Measurements from ENCODE around the gene EHMT2. TPM values are rescaled to one million over a fixed set of nuclear protein-coding genes. Genes with fewer than 3 reads are reported as not detected.

The EHMT2 gene
- total RNA-seq, 1 experiment from 2014 or later: 68.3 TPM

DNA sequence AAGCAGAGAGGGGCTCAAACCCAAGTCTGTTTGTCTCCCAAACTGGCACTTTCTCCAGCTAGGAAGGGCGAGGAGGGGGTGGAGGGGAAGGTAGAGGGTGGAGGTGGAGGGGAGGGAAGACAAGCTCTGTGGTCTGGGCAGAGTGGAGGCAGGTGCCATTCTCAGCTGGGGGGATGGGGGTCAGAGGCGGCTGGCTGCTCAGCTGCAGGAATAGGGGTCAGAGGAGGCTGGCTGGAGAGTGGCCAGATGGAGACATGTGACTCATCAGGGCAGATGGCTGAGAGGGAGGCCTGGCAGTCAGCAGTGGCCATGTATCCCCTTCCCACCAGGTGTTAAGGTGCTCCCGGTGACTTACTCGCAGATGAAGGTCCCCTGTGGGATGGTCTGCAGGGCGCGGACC, 15.2 kb downstream of the EHMT2 start:
- ChIA-PET POLR2A (ENCODE audit: unreplicated experiment) (no interaction called here), CTCF (no interaction called here)
- Histone ChIP-seq H3F3A (ENCODE audit: insufficient read depth, low read depth) (peaks cover 14% of the 10 kb centered on the region), H2AFZ (no peak overlapping the region), H3K4me1 (replicated peaks; ENCODE audit: insufficient read depth) (peaks cover 11% of the 10 kb centered on the region), H3K27me3 (ENCODE audit: insufficient read depth, low read depth) (no peaks in the 10 kb centered on the region), H3K79me2 (ENCODE audit: low read depth) (no peaks in the 10 kb centered on the region), H3K36me3 (ENCODE audit: low read depth) (peaks cover 5% of the 10 kb centered on the region; the same call in 1 of the 2 replicates), H3K27ac (no peak overlapping the region), H3K4me3 (no peak overlapping the region), H3K4me2 (no peak overlapping the region), H3K9me2 (ENCODE audit: insufficient read depth) (no peaks in the 10 kb centered on the region), H3K9me3 (ENCODE audit: insufficient read depth, low read depth) (no peaks in the 10 kb centered on the region), H4K20me1 (ENCODE audit: insufficient read depth) (no peaks in the 10 kb centered on the region)
- TF ChIP-seq EZH2 (IDR thresholded peaks at IDR 0.05; ENCODE audit: low read depth): no peak
- TF ChIP-seq CTCF (conservative IDR thresholded peaks at IDR 0.05): no peak
- intact Hi-C loops (cut with micrococcal nuclease; ENCODE audit: unreplicated experiment): no loop called here
- no TSS peak for BruUV-seq (replicated peaks)
- no peak for DNase-seq

DNA sequence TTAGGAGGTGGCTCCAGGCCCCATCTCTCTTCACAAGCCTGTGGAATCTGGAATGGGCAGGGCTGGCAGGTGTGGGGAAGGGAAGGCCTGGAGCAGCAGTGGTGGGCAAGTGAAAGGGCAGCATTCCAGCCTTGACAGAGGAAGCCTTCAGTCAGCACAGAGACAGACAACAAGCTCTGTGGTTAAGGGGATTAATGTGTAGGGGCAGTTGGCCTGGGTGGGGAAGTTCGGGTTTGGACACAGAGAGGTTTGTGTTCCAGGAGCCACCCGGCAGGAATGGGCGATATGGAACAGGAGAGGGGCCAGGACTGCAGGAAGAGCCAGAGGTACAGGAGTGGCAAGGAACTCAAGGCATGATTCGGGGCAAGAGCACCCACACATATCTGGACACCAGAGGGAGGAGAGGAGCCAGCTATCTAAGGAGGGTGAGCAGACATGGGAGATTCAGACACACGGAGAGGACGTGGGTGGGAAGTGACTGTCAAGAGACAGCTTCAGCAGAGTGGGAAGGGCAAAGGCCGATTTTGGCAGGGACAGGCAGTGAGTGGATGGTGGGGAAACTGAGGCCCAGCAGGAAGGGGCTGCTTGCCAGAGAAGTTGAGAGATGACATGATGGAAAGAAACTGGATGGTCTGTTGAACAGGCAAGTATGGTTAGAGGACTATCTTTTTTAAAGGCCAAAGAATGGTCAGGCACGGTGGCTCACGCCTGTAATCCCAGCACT, 16.2 kb downstream of the EHMT2 start:
- POLR2A ChIA-PET (ENCODE audit: unreplicated experiment): no interaction called here
- peaks cover 5% of the 10 kb centered on the region; the same call in 1 of the 2 replicates for H3K36me3 ChIP-seq (ENCODE audit: low read depth)
- TF ChIP-seq EZH2 (IDR thresholded peaks at IDR 0.05; ENCODE audit: low read depth) (no peak), CTCF (conservative IDR thresholded peaks at IDR 0.05) (no peak)

DNA sequence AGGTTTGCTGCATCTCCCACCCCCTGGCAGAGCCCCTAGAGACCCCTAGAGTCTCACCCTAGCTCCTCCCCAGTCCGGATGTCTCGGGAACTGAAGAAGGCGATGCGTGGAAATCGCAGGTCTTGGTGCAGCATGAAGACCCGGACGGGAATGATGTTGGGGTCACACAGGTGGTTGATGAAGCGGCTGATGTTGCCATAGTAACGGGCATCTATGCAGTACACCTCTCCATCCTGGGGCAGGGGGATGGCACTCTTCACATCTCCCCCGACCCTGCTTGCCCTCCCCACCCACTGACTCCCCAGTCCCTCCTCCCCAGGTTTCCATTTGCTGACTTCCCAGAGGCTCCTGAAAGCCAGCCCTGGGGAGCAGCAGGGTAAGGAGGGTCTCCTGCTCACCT, 16.9 kb downstream of the EHMT2 start:
- no peak for TF ChIP-seq CTCF (conservative IDR thresholded peaks at IDR 0.05)

More for the DNA sequence above, 16.2 kb downstream of the EHMT2 start:
- Histone ChIP-seq H3K27ac (no peak overlapping the region), H3K27me3 (ENCODE audit: insufficient read depth, low read depth) (no peaks in the 10 kb centered on the region), H3K9me2 (ENCODE audit: insufficient read depth) (no peaks in the 10 kb centered on the region), H3F3A (ENCODE audit: insufficient read depth, low read depth) (peaks cover 14% of the 10 kb centered on the region), H3K79me2 (ENCODE audit: low read depth) (no peaks in the 10 kb centered on the region), H3K4me1 (replicated peaks; ENCODE audit: insufficient read depth) (peaks cover 13% of the 10 kb centered on the region), H2AFZ (no peak overlapping the region), H3K9me3 (ENCODE audit: insufficient read depth, low read depth) (no peaks in the 10 kb centered on the region), H3K4me3 (no peak overlapping the region), H3K4me2 (no peak overlapping the region), H4K20me1 (ENCODE audit: insufficient read depth) (no peaks in the 10 kb centered on the region)
- no peak for DNase-seq
- intact Hi-C loops (cut with micrococcal nuclease; ENCODE audit: unreplicated experiment): no loop called here
- no TSS peak for BruUV-seq (replicated peaks)
- CTCF ChIA-PET: no interaction called here

More for the DNA sequence above, 16.9 kb downstream of the EHMT2 start:
- no peak overlapping the region for H2AFZ ChIP-seq
- POLR2A ChIA-PET (ENCODE audit: unreplicated experiment): no interaction called here
- H4K20me1 ChIP-seq (ENCODE audit: insufficient read depth): no peaks in the 10 kb centered on the region
- CTCF ChIA-PET: interaction anchor here (0.5 kb wide), 1 partner anchor 228 kb away, joined by 3 read pairs; no protein-coding TSS in a partner anchor
- no peaks in the 10 kb centered on the region for H3K9me2 ChIP-seq (ENCODE audit: insufficient read depth)
- no peak overlapping the region for H3K4me3 ChIP-seq
- intact Hi-C loops (cut with micrococcal nuclease; ENCODE audit: unreplicated experiment): no loop called here
- no peak overlapping the region for H3K27ac ChIP-seq
- peaks cover 13% of the 10 kb centered on the region for H3K4me1 ChIP-seq (replicated peaks; ENCODE audit: insufficient read depth)
- H3K79me2 ChIP-seq (ENCODE audit: low read depth): no peaks in the 10 kb centered on the region
- no peak overlapping the region for H3K4me2 ChIP-seq
- peaks cover 5% of the 10 kb centered on the region; the same call in 1 of the 2 replicates for H3K36me3 ChIP-seq (ENCODE audit: low read depth)
- BruUV-seq (replicated peaks): no TSS peak
- no peaks in the 10 kb centered on the region for H3K9me3 ChIP-seq (ENCODE audit: insufficient read depth, low read depth)
- H3F3A ChIP-seq (ENCODE audit: insufficient read depth, low read depth): peaks cover 15% of the 10 kb centered on the region
- H3K27me3 ChIP-seq (ENCODE audit: insufficient read depth, low read depth): no peaks in the 10 kb centered on the region
- DNase-seq: no peak
